HPDE6-E6E7 (cell line): ENCODE measurements around the gene GOLPH3L.
"Not testable (repeated sequence)": the region's sequence is repeated elsewhere in the genome, so short reads cannot be mapped to it uniquely, and the experiment has no call there.

ENCODE experiments used
- DNase-seq: peaks from one replicate; pipeline ENCODE4 v3.0.0; 2011; ENCODE audit warnings: missing footprints; ENCODE audit errors: extremely low spot score

The GOLPH3L gene

GRCh38 chr1:150615346-150616201 is 81.4 kb downstream of the GOLPH3L start:
- DNase-seq, result no peak

GRCh38 chr1:150613061-150613920 is 83.7 kb downstream of the GOLPH3L start:
- peak; percentile 73 for DNase-seq

GRCh38 chr1:150612014-150612345 is 85.0 kb downstream of the GOLPH3L start:
- no peak for DNase-seq

GRCh38 chr1:150610576-150610975 is 86.4 kb downstream of the GOLPH3L start:
- DNase-seq, result no peak

- DNase-seq, result no peak
These were observed 87.2 kb downstream of the GOLPH3L start for GRCh38 chr1:150609732-150610131.

GRCh38 chr1:150606463-150607142 is 90.4 kb downstream of the GOLPH3L start:
- DNase-seq, result no peak

- not testable (repeated sequence) for DNase-seq
These were observed 91.6 kb downstream of the GOLPH3L start for GRCh38 chr1:150605451-150605731.

- no peak for DNase-seq
These were observed 92.7 kb downstream of the GOLPH3L start for GRCh38 chr1:150604226-150604588.

GRCh38 chr1:150603711-150604110 is 93.2 kb downstream of the GOLPH3L start:
- DNase-seq, result no peak

- not testable (repeated sequence) for DNase-seq
These were observed 94.6 kb downstream of the GOLPH3L start for GRCh38 chr1:150602372-150602771.

GRCh38 chr1:150601540-150601939 is 95.4 kb downstream of the GOLPH3L start:
- DNase-seq, result no peak

GRCh38 chr1:150598346-150598745 is 98.6 kb downstream of the GOLPH3L start:
- DNase-seq, result not testable (repeated sequence)

GRCh38 chr1:150596976-150597375 is 100.0 kb downstream of the GOLPH3L start:
- DNase-seq, result no peak
